ENCODE results near the gene TP53. TPM values are rescaled to one million over a fixed set of nuclear protein-coding genes. Genes with fewer than 3 reads are reported as not detected.

TP53 gene
- total RNA-seq, 1 experiment from 2014 or later: 9.2 TPM

DNA sequence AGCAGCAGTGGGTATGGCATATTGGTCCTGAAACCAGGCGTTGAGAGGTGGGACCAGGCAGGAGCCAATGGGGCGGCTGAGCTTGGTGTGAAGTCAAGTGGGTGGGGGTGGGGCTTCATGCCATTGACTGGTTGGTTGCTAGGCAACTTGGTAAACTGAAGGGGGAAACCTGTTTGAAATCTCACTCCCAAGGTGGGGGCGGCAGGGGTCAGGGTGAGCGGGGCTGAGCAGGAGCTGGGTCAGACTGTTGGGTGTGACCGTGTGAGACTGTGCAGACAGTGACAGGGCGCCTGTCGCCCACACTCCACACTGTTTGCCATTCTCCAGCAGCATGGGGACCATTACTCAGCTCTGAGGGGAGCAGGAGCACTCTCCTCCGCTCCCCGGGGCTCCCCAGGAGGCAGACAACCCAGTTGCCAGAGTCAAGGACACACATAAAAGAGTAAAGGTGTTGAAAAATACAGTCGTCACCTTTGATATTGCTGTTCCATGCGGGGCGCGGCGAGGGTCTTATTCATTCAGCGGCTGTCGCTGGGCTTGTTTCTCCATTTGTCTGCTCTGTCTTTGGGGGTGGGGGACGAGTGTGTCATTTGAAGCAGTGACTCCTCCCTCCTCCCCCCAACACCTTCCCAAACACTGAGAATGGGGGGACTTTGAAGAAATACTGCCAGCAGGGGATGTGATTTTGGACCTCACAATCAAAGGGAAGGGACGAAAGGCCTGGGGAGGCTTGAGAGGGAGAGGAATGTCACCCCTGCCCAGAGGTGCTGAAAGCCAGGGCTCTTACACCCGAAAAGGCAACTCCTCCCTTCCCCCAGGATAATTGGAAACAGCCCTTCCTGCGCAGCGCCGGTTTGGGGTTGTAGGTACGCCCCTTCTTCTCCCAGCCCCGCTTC, 16.5 kb upstream of the TP53 start:
- H3K4me1 Mint-ChIP-seq (ENCODE audit: low read depth, unreplicated experiment): no peaks in the 10 kb centered on the region
- intact Hi-C loops (cut with micrococcal nuclease; ENCODE audit: unreplicated experiment): no loop called here
- BruUV-seq (replicated peaks): no TSS peak
- no peaks in the 10 kb centered on the region for H3K9me3 Mint-ChIP-seq (ENCODE audit: unreplicated experiment)
- no peaks in the 10 kb centered on the region for H3K27me3 Mint-ChIP-seq (ENCODE audit: insufficient read depth, unreplicated experiment)
- Histone ChIP-seq H3K4me1 (no peaks in the 10 kb centered on the region), H3K4me3 (ENCODE audit: low read depth, low read length) (no peak overlapping the region), H3K36me3 (ENCODE audit: control insufficient read depth, insufficient read depth, low read length) (no peaks in the 10 kb centered on the region), H3K9me3 (no peaks in the 10 kb centered on the region), H3K27me3 (replicated peaks; ENCODE audit: control insufficient read depth, insufficient read depth, low read length) (no peaks in the 10 kb centered on the region)
- ChIA-PET POLR2A (interaction anchor here (0.6 kb wide), 2 partner anchors 66 to 120 kb away, joined by 8 to 9 read pairs; partner anchors contain the start of gene MPDU1), CTCF (interaction anchor here (0.6 to 1.7 kb wide), 4 partner anchors 16 to 285 kb away, joined by 3 to 12 read pairs (median 7); partner anchors contain the start of genes TP53 and WRAP53)
- peak overlapping the region; percentile 73 for H3K4me3 Mint-ChIP-seq (ENCODE audit: unreplicated experiment)
- no peak for TF ChIP-seq CTCF (IDR thresholded peaks at IDR 0.05; ENCODE audit: insufficient read depth in 1 of 2, low read depth in 1 of 2, low read length in 1 of 2, severe bottlenecking in 1 of 2, unreplicated experiment in 1 of 2)
- no peaks in the 10 kb centered on the region for H3K36me3 Mint-ChIP-seq (ENCODE audit: insufficient read depth, unreplicated experiment)
- DNase-seq: peak; percentile 44 to 59
- peak overlapping the region; percentile 84 for H3K27ac Mint-ChIP-seq (ENCODE audit: unreplicated experiment)

- H3K4me1 Mint-ChIP-seq (ENCODE audit: low read depth, unreplicated experiment): no peaks in the 10 kb centered on the region
- intact Hi-C loops (cut with micrococcal nuclease; ENCODE audit: unreplicated experiment): no loop called here
- H3K4me1 ChIP-seq: no peaks in the 10 kb centered on the region
- no peaks in the 10 kb centered on the region for H3K36me3 Mint-ChIP-seq (ENCODE audit: insufficient read depth, unreplicated experiment)
- CTCF ChIA-PET: interaction anchor here (1.3 to 1.7 kb wide), 2 partner anchors 14 to 15 kb away, joined by 4 to 12 read pairs; partner anchors contain the start of genes TP53 and WRAP53
- TF ChIP-seq CTCF (IDR thresholded peaks at IDR 0.05; ENCODE audit: insufficient read depth in 1 of 2, low read depth in 1 of 2, low read length in 1 of 2, severe bottlenecking in 1 of 2, unreplicated experiment in 1 of 2): no peak
- no peaks in the 10 kb centered on the region for H3K9me3 ChIP-seq
- H3K36me3 ChIP-seq (ENCODE audit: control insufficient read depth, insufficient read depth, low read length): no peaks in the 10 kb centered on the region
- H3K9me3 Mint-ChIP-seq (ENCODE audit: unreplicated experiment): no peaks in the 10 kb centered on the region
- H3K27me3 Mint-ChIP-seq (ENCODE audit: insufficient read depth, unreplicated experiment): no peaks in the 10 kb centered on the region
- H3K4me3 ChIP-seq (ENCODE audit: low read depth, low read length): no peak overlapping the region
- H3K4me3 Mint-ChIP-seq (ENCODE audit: unreplicated experiment): no peak overlapping the region
- no peaks in the 10 kb centered on the region for H3K27me3 ChIP-seq (replicated peaks; ENCODE audit: control insufficient read depth, insufficient read depth, low read length)
- no peak overlapping the region for H3K27ac Mint-ChIP-seq (ENCODE audit: unreplicated experiment)
- BruUV-seq (replicated peaks): no TSS peak
- POLR2A ChIA-PET: interaction anchor here (0.6 kb wide), 2 partner anchors 67 to 119 kb away, joined by 8 to 9 read pairs; partner anchors contain the start of gene MPDU1
- DNase-seq: no peak
Observed at GRCh38 chr17:7702776-7703175, 15.5 kb upstream of the TP53 start.

GRCh38 chr17:7701681-7702080, 14.4 kb upstream of the TP53 start:
- no peak for DNase-seq
- H3K9me3 ChIP-seq: no peaks in the 10 kb centered on the region
- TF ChIP-seq CTCF (IDR thresholded peaks at IDR 0.05; ENCODE audit: insufficient read depth in 1 of 2, low read depth in 1 of 2, low read length in 1 of 2, severe bottlenecking in 1 of 2, unreplicated experiment in 1 of 2): no peak
- H3K4me3 Mint-ChIP-seq (ENCODE audit: unreplicated experiment): no peak overlapping the region
- H3K9me3 Mint-ChIP-seq (ENCODE audit: unreplicated experiment): no peaks in the 10 kb centered on the region
- no peaks in the 10 kb centered on the region for H3K27me3 Mint-ChIP-seq (ENCODE audit: insufficient read depth, unreplicated experiment)
- H3K4me1 Mint-ChIP-seq (ENCODE audit: low read depth, unreplicated experiment): no peaks in the 10 kb centered on the region
- no peaks in the 10 kb centered on the region for H3K36me3 ChIP-seq (ENCODE audit: control insufficient read depth, insufficient read depth, low read length)
- ChIA-PET POLR2A (no interaction called here), CTCF (no interaction called here)
- BruUV-seq (replicated peaks): no TSS peak
- H3K4me1 ChIP-seq: no peaks in the 10 kb centered on the region
- peaks cover 6% of the 10 kb centered on the region for H3K36me3 Mint-ChIP-seq (ENCODE audit: insufficient read depth, unreplicated experiment)
- no peaks in the 10 kb centered on the region for H3K27me3 ChIP-seq (replicated peaks; ENCODE audit: control insufficient read depth, insufficient read depth, low read length)
- H3K27ac Mint-ChIP-seq (ENCODE audit: unreplicated experiment): no peak overlapping the region
- no peak overlapping the region for H3K4me3 ChIP-seq (ENCODE audit: low read depth, low read length)
- intact Hi-C loops (cut with micrococcal nuclease; ENCODE audit: unreplicated experiment): no loop called here
